HuH-7.5 (cell line): ENCODE results near the gene ACE2.

Source experiments
- DNase-seq: peaks from one replicate; pipeline ENCODE4 v3.0.0; 2011; ENCODE audit warnings: low spot score

The ACE2 gene

DNA sequence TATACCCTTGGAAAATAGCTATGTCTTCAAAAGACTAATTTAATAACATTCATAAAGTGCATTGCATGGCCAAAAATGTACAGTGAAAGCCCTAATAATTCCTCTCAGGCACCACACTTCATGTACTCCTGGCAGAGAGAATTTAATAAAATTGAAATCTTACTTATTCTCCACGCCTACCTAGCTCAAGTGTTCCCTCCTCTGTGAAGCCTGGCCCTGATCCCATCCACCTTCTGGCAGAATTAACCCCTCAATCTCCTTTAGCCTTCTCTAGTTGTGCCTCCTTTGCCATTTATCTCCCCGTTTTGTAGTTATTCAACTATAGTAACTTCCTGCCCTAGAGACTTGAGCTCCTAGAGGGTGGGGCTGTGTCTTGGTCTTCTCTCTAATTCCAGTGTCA is 26.7 kb downstream of the ACE2 start:
- DNase-seq = no peak

DNA sequence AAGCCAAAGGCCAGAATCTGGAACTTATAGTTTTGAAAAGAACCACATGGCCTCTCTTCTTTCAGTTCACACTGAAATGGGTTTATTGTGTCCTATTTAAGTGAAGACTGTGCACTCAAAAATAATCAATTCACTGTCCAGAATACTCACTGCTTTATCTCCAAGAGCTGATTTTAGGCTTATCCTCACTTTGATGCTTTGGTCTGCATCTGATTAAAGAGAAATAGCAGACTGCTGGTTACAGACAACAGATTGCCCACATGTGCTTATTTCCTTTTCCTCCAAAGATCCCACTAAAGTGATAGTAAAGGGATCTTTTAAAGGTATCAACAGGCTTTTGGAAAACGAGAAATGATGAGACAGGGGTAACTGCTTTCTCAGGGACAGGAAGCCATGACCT is 30.6 kb downstream of the ACE2 start:
- DNase-seq = no peak

DNA sequence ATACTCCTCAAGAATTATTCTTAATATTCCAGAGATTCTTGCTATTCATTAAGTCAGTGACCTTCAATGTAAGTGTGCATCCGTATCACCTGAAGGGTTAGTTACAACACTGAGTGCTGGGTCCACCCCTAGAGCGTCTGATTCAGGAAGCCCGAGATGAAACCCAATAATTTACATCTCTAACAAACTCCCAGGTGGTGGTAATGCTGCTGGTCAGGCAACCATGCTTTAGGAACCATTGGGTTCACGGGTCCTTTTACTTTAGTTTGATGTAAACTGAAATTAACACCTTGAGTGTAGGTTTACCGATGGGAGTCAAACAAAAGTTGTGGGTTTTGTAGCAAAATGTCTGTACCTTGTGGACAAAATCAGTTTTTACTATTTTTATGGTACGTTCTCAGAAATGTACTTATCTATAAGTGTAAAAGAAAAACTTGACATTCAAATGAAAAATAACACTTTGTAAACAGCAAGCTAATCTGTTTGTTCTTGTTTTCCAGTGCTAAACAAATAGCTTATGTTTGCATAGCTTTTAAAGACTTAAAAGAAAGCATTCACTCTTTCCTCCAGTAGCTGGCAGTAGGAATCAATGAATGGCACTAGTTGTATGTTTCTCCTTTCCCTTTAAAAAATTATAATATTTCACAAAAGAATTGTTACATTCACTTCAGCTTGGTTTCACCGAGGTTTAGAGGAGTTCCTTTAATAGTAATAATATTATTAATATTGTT is 32.7 kb downstream of the ACE2 start:
- no peak for DNase-seq

DNA sequence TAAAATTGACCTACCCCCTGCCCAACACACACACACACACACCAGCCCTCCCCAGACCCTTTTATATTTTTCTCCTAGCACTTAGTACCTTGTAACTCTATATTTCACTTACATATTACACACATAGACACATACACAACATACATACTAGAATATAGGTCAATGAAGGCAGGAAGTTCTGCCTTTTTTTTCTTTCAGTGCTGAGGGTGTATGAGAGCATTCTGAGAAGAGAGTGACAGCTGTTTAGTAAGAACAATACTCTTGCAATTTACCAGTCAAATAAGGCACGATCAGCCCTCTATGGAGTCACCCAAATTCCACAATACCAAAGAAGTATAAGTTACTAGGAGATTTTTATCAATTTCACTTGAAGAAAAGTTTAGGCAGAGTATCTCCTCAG is 33.5 kb downstream of the ACE2 start:
- no peak for DNase-seq

DNA sequence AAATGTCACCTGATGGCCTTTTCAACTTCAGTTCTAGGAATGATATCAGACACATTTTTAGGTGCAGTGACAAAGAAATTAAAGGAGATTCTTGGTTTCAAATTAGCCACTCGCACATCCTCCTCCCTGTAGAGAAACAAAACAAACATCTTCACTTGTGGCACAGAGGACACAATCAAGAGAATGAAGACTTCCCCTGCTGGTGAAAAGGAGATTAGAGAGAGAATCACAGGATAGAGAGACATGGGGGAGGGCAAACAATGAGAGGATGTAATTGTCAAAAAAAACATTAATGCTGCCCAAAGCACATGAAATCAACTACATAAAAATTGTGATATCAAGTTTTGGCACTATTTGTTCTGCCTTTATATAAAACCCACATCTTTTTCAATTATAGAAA is 34.5 kb downstream of the ACE2 start:
- DNase-seq = no peak

DNA sequence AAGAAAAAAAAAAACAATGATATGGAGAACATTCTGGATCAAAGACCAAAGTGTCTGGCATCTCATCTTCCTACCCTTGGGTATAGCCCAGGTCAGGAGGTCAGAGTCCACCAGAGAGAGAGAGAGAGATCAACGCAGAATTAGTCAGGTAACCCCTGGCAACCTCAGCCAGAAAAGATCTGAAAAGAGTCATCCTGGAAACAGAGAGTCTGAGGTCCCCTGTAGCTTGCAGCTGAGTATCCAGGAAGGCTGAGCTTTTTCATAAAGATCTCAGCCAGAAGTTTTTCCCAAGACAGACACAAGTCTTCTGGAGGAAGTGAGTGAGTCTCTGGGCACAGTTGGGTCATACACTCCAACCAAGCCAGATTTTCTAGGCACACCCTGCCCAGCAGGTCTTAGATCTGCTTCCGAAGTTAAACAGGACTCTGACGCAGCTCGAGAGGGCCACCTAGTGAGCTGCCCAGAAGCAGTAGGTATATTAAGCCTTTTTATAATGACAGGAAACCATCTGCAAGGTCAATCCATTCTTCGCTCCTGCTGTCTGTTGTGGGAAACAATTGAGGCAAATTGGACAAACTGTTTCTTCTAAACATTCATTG is 35.7 kb downstream of the ACE2 start:
- DNase-seq = peak; percentile 6

DNA sequence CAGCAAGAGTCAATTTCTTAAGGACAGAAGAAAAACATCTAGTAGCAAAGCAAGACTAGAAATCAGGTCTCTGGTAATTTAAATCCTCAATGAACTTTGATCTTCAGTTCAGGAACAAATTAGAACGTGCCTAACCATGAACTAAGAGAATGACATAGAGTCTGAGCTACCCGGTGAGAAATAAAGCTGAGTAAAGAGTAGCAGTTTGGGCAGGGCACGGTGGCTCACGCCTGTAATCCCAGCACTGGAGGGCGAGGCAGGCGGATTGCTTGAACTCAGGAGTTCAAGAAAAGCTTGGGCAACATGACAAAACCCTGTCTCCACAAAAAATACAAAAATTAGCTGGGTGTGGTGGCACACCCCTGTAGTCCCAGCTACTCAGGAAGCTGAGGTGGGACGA is 37.7 kb downstream of the ACE2 start:
- DNase-seq = no peak

DNA sequence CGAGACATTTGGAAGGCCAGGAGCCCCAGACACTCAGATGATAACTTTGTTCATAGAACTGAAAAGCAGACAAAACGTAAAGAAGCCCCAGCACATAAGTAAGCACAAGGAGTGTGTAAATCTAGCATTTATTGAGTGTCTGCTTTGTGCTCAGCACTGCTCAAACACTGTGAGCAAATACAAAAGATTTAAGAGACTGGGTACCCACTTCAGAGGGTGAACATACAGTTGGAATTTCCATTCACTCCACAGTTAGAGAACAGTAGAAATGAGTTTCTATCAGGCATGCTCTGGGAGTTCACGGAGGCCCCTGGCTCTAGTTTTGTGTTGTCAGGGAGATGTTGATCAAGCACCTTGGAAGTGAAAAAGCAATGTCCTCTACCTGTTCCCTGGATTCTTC is 39.8 kb downstream of the ACE2 start:
- DNase-seq = no peak

DNA sequence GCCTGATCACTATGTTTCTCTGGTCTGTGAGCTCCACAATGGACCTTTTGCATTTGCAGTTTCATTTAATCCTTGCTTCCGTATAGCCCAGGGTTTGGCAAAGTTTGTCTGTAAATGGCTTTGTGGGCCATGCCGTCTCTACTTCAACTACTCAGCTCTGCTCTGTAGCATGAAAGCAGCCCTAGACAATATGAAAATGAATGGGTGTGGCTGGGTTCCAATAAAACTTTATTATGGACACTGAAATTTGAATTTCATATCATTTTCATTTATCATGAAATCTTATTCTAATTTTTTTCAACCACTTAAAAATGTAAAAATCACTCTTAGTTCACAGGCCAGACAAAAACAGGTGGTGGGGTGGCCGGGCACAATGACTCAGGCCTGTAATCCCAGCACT is 41.5 kb downstream of the ACE2 start:
- no peak for DNase-seq

DNA sequence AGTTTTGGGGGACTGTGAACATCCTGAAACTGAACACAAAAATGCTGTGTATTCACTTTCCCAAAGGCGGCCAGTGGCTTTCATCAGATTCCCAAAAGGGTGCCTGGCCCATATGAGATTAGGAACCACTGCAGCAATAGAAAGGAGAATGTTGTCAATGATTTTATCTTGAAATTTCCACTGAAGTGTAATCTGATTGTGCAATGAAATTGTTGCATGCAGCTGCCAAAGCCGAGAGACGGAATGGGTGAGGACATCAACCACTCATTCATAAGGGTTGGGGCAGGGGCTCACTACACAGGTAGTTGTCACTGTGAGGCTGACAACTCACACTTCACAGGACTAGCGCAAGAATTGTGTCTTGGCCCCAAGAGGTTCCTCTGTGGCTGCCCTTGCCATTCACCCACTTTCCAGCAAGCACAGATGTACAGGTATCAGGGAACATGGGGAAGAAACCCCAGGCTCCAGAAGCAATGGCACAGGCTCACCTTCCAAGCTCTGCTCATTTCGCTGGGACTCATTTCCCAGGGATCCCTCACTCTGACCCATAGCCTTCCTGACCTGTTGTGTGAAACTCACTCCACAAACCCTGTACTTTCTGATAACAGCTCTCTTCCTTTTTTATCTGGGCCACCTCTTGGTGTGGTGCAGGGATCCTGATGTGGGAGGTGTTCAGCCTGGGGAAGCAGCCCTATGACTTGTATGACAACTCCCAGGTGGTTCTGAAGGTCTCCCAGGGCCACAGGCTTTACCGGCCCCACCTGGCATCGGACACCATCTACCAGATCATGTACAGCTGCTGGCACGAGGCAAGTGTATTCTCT is 51.4 kb downstream of the ACE2 start:
- no peak for DNase-seq

DNA sequence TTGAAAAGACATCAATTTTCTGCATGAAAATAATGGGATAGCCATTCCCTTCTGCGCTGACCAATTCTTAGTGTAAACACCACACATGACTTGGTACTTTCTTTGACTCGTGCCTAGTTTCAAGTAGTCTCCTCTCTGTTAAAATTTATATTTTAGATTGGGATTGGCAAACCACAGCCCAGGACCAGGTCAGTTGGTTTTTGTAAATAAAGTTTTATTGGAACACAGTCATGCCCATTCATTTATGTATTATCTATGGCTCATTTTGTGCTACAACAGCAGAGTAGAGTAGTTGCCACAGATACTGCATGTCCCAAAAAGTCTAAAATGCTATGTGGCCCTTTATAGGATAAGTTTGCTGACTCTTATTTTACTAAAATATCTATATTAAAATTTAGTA is 53.4 kb downstream of the ACE2 start:
- DNase-seq = no peak

DNA sequence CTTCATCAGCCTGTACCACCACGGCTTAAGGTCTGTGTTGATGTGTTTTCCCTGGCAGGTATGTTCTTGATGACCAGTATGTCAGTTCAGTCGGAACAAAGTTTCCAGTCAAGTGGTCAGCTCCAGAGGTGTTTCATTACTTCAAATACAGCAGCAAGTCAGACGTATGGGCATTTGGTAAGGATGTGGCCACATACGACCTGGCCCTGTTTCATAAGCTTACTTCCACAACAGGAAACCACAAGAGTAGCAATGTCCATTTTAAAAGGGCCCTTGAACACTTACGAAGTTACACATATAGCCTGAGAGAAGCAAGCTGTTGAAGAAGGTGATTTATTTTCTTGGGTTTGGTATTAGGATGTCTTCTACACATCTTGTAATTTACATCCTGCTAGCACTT is 54.0 kb downstream of the ACE2 start:
- no peak for DNase-seq

DNA sequence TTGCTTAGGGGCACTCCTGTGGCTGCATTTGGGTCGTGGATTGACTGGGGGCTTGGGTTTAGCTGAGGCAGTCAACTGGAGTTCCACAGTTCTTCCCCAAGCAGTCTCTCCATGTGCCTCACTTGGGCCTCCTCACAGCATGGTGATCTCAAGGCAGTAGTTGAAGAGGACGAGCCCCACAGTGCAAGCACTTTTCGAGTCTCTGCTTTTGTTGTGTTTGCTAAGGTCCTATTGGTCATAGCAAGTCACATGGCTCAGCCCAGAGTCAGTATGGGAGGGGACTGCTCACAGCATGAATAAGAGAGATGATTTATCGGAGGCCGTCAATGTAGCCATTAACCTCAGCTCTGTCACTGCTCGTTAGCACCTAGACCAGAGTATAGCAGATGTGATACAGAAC is 70.4 kb downstream of the ACE2 start:
- DNase-seq = no peak

DNA sequence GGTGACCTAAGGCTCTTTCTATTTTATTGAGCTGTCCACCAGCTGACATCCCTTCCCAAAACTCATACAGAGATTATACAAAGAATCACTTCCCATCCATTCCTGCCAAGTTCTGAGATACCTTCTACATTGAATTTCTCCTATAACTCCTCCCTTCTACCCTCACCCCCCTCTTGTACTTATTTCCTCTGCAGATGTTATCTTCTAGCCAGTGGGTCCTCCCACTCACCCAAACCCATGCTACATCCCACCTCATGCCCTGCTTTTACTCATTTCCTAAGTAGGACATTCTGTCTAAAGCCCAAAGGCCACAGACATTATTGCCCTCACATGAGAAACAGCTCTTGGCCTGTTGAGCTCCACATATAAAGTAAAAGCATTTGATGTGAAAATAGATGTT is 71.6 kb downstream of the ACE2 start:
- DNase-seq = no peak

DNA sequence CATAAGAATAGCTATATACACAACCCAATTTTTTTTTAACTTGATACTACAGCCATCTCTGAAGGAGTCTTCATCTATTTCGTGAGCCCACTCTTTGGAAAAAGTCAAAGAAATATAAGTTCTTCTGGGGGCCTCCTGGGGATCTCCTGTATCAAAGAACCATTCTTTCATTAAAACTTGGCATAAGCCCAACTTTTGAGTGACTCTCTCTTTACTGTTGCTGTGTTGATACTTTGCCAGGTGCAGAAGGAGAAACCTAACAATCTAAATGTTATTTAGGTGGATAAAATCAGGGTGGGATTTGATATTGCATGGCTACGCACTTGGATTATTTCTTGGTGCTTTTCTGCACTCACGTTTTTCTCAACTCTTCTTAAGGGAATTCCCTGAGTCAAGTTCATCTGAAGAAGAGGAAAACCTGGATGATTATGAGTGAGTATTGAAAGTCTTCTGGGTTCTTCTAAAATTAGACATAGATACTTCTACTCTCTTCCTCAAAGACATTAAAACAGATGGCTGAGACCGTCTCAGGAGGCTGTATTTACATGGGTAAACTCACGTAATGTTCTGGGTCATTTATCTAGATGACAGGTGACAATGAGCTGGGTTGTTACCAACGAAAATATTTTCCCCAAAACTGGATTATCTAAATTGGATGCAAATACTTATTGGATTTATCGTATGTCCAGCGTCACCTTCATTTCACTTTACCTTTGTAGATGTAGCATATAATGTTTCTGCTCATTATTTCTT is 74.9 kb downstream of the ACE2 start:
- DNase-seq = no peak

DNA sequence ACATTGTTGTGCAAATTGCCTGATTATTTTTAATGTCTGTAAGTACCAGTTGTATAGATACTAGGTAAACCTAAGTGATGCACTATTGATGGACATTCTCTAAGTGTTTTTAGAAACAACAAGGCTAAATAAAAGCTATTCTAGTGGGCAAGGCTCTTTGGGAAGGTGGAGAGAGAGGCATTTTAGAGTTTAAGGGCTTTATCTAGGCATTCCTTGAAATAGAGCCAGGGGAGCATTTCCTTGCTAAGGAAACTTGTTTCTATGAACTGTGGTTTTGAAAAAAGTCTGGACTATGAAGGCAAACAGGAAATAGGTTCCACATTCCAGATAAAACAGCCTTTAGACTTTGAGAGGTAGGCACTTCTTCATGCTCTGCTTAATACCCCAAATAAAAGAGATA is 76.3 kb downstream of the ACE2 start:
- DNase-seq = no peak

DNA sequence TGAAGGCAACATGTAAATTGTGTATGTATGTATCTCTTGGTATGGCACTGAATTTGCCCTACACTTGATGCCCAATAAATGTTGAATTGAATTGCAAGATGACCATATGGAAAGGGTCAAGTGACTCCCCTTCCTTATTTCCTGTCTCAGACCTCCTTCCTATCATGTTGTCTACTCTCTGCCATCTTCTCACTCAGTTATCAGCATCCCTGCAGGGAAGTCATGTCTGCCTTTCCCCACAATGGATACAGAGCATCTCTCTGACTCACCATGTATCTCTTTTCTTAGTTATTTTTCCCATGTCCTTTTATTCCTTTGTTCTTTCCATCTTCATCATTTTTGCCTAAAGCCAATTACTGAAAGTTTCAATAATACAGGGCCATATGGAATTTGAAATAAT is 77.7 kb downstream of the ACE2 start:
- no peak for DNase-seq

DNA sequence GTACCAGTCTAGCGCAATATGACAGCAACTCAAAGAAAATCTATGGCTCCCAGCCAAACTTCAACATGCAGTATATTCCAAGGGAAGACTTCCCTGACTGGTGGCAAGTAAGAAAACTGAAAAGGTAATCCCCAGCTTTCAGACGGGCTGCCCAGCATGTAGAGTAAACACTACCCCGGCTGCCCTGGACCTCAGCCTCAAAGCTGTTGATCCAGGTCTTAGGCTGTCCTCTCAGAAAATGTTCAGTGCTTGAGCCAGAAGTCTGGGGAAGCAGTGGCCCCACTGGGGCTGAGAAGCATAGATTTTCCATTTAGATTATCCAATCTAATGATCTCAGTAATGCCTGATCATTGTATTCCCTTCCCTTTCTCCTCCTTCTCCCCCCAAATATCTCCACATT is 78.3 kb downstream of the ACE2 start:
- no peak for DNase-seq

DNA sequence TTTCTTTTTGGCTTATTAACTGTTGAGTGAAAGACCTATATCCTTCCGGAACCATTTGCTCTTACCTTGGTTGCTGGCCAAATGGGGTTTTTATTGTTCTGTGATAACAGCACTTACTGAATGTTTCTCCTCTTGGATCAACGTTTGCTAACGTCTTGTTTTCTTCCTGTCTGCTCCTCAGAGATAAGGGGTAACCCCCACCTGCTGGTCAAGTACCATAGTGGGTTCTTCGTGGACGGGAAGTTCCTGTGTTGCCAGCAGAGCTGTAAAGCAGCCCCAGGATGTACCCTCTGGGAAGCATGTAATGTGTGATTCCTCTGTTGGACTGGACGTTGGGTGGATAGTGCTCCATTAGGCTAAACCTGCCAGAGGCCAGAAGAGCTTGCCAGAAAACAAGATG is 84.8 kb downstream of the ACE2 start:
- DNase-seq = no peak

DNA sequence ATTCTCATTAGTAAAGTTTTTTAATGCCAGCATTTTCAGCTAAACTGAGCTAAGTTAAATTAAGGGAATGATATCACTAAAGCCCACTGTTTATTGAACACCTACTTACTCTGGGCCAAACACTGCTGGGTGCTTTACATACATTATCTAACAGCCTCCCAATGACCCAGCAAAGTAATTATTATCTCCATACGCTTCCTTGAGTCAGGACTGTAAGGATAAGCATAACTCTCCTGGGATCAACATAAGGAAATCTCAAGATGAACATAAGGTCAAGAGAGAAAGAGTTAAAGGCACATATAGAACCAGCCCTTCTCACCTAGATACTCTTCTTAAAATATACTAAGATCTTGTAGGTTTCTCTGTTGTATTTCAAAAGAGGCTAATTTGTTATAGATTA is 86.5 kb downstream of the ACE2 start:
- DNase-seq = no peak

DNA sequence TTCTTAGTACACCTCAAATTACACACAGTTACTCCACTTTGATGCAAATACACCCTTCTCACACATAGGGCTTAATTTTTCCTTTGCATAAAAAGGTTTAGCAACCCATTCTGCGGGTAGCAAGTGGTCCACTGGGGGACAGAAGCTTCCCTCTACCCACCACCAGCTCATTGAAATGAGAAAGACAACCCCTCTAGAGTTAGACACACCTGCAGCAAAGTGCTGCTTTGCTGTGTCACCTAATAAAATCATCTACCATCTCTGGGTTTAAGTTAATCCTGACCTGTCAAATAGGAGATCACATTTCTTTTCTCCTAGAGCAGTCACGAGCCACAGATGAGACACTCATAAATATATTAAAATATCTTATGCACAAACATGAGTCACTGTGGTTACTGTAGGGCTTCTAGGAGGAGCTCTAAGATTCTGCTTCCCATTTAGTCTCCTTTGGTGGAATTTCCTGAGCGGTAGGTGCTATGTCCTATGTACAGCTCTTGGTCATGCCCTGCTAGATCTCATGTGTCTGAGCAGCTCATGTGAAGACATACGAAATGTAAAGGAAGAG is 88.3 kb downstream of the ACE2 start:
- DNase-seq = no peak

DNA sequence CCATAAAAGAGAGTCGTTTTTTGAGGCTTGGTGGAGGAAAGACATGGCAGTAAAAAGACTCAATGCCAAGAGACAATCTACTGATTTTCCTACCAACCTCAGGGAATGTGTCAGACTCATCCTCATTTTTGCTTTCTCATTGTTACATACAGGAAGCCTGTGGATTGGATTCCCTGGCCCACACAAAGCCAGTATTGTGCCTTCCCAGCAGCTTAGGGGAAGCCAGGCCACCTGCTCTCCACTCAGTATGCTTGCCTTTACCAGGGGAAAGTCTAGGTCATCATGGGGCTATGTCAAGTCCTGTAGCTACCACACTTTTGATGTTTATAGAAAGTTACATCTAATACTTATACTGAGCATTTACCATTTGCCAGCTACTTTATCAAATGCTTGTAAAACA is 89.2 kb downstream of the ACE2 start:
- DNase-seq = no peak
